Endothelial cell of umbilical vein (primary cell): ENCODE results near the gene CCDC117. TPM values are rescaled to one million over a fixed set of nuclear protein-coding genes. Genes with fewer than 3 reads are reported as not detected.

ENCODE experiments used
- BruUV-seq: library from RNA; stranded (reverse); fragments of 400-500 nt; replicated peaks from 2 replicates; lab custom pipeline; 2021; lab: Mats Ljungman, UMichigan
- CTCF ChIA-PET: fragments of 300-600, 350-600 bp; sonication (Branson Sonifier 250); formaldehyde crosslinking; loops from one replicate; lab custom pipeline; 2021; ENCODE audit warnings: antibody characterized with exemption, inconsistent platforms; lab: Charles Lee
- POLR2A ChIA-PET: fragments of 300-600, 350-600 bp; sonication (Branson Sonifier 250); formaldehyde crosslinking; loops from one replicate; lab custom pipeline; 2021; ENCODE audit warnings: antibody characterized with exemption, inconsistent platforms; lab: Charles Lee
- DNase-seq: peaks from one replicate; pipeline ENCODE4 v3.0.0-alpha.2; 2011; ENCODE audit warnings: low read depth, low spot score
- FAIRE-seq: peaks from 2 replicates; lab custom pipeline; 2011; peaks lifted over from hg19 to GRCh38; lab: Jason Lieb, UNC
- H2AFZ ChIP-seq: 2 replicates; pipeline ENCODE4 v1.6.0; 2012; ENCODE audit warnings: low read depth, low read length, control low read depth, inconsistent platforms
- H3K27ac ChIP-seq: 2 replicates; pipeline ENCODE4 v1.5.1; 2011; ENCODE audit warnings: low read depth, mild to moderate bottlenecking, control low read depth, low read length, moderate library complexity; ENCODE audit not compliant: insufficient read depth
- H3K27me3 ChIP-seq, 2 experiments: 2 replicates each; pipeline versions ENCODE4 v1.6.0 to v1.6.1; 2011; ENCODE audit warnings: low read length in 2 of 2, mixed read lengths in 1 of 2; ENCODE audit not compliant: control insufficient read depth in 2 of 2, insufficient read depth in 2 of 2
- H3K36me3 ChIP-seq, 2 experiments: 2 replicates in 1 of 2; 3 replicates in 1 of 2; pipeline ENCODE4 v1.5.1; 2011; ENCODE audit warnings: low read length in 2 of 2, mild to moderate bottlenecking in 1 of 2, moderate library complexity in 1 of 2; ENCODE audit not compliant: control insufficient read depth in 2 of 2, insufficient read depth in 2 of 2; ENCODE audit errors: extremely low read depth in 1 of 2
- H3K4me1 ChIP-seq: 3 replicates; pipeline ENCODE4 v1.5.1; 2011; ENCODE audit warnings: mild to moderate bottlenecking, low read length; ENCODE audit not compliant: control insufficient read depth, insufficient read depth; ENCODE audit errors: extremely low read depth
- H3K4me2 ChIP-seq: 2 replicates; pipeline ENCODE4 v1.6.1; 2011; ENCODE audit warnings: low read length, control low read depth, mixed read lengths; ENCODE audit not compliant: insufficient read depth
- H3K4me3 ChIP-seq, 3 experiments: fragments of 200-600 bp in 1 of 3; sonication (generic), shearing (Covaris generic) in 1 of 3; replicated peaks in 1 of 3; 2 replicates each; pipeline ENCODE4 v1.5.1; 2011 to 2016; ENCODE audit warnings: control low read depth in 3 of 3, low read length in 3 of 3, mild to moderate bottlenecking in 2 of 3, inconsistent platforms in 1 of 3, low read depth in 1 of 3, moderate library complexity in 1 of 3; ENCODE audit not compliant: insufficient read depth in 1 of 3
- H3K79me2 ChIP-seq: 2 replicates; pipeline ENCODE4 v1.6.0; 2012; ENCODE audit warnings: low read length, inconsistent platforms; ENCODE audit not compliant: control insufficient read depth, insufficient read depth
- H3K9ac ChIP-seq: replicated peaks from 2 replicates; pipeline ENCODE3; 2011; ENCODE audit warnings: low read length, control low read depth; ENCODE audit not compliant: insufficient read depth; ENCODE audit errors: extremely low read depth
- H3K9me1 ChIP-seq: replicated peaks from 3 replicates; pipeline ENCODE4 v1.6.0; 2011; ENCODE audit warnings: mild to moderate bottlenecking, low read length; ENCODE audit not compliant: control insufficient read depth, insufficient read depth; ENCODE audit errors: extremely low read depth
- H3K9me3 ChIP-seq: replicated peaks from 2 replicates; pipeline ENCODE4 v1.5.1; 2012; ENCODE audit warnings: low read length, inconsistent platforms; ENCODE audit not compliant: control insufficient read depth, insufficient read depth
- H4K20me1 ChIP-seq: replicated peaks from 2 replicates; pipeline ENCODE3; 2011; ENCODE audit warnings: mild to moderate bottlenecking, low read length; ENCODE audit not compliant: control insufficient read depth, insufficient read depth; ENCODE audit errors: extremely low read depth
- EZH2 ChIP-seq: IDR thresholded peaks from 2 replicates; pipeline ENCODE4 v1.6.1; 2012; ENCODE audit warnings: borderline replicate concordance, low read depth, mild to moderate bottlenecking, moderate library complexity, low read length, inconsistent platforms; ENCODE audit not compliant: severe bottlenecking
- FOS ChIP-seq: IDR thresholded peaks from 2 replicates; pipeline ENCODE4 v1.6.1; 2011; ENCODE audit warnings: mild to moderate bottlenecking, low read length, moderate library complexity, borderline replicate concordance; ENCODE audit not compliant: insufficient read depth
- GATA2 ChIP-seq: IDR thresholded peaks from 2 replicates; pipeline ENCODE4 v1.7.0; 2011; ENCODE audit warnings: low read depth, mild to moderate bottlenecking, moderate library complexity, mixed read lengths, low read length; ENCODE audit not compliant: insufficient read length, insufficient read depth
- JUN ChIP-seq: IDR thresholded peaks from 2 replicates; pipeline ENCODE4 v1.6.1; 2011; ENCODE audit warnings: borderline replicate concordance, low read depth; ENCODE audit not compliant: insufficient read length, insufficient read depth
- MYC ChIP-seq: IDR thresholded peaks from one replicate; pipeline ENCODE4 v1.6.1; 2011; ENCODE audit warnings: mild to moderate bottlenecking, low read depth, low read length
- POLR2A ChIP-seq: IDR thresholded peaks from 2 replicates; pipeline ENCODE4 v1.6.1; 2012; ENCODE audit warnings: low read depth, mild to moderate bottlenecking, control low read depth, low read length
- POLR2AphosphoS5 ChIP-seq: IDR thresholded peaks from 2 replicates; pipeline ENCODE4 v1.6.1; 2012; ENCODE audit warnings: low read depth, mild to moderate bottlenecking, control low read depth, low read length, moderate library complexity; ENCODE audit not compliant: insufficient read depth
- dilution Hi-C: fragments of 300-500 bp; cut with MboI; formaldehyde crosslinking; loops from one replicate; pipeline ENCODE4 v1.15.0; 2019; ENCODE audit warnings: low sequenced_read_pairs; ENCODE audit not compliant: extremely low pct_ligation_motif_present
- intact Hi-C: fragments of 100-400 bp; cut with micrococcal nuclease; formaldehyde crosslinking; loops from one replicate; pipeline ENCODE4 v1.10.0; 2022
- polyA plus RNA-seq, 4 experiments: library from polyadenylated mRNA; depleted of rRNA in 3 of 4; stranded (reverse) in 3 of 4; unstranded in 1 of 4; fragments of >200 nt; gene quantifications; 2 replicates each; pipeline versions ENCODE4 v1.2.1 to v1.2.3, GENCODE V29; 2011 to 2012; ENCODE audit warnings: missing spikeins in 1 of 4
- total RNA-seq: library from RNA; stranded (reverse); gene quantifications from 2 replicates; pipeline ENCODE4 v1.2.3, GENCODE V29; 2021
- TF ChIP-seq, protein P1 (sequence below): IDR thresholded peaks from 2 replicates; pipeline ENCODE4 v1.6.1; 2011; ENCODE audit not compliant: insufficient read depth, insufficient read length
- TF ChIP-seq, protein P2 (sequence below), 2 donors: IDR thresholded peaks; 1 replicate in 1 of 2; 2 replicates in 1 of 2; pipeline ENCODE4 v1.5.1; 2011; ENCODE audit warnings: low read length in 2 of 2, mild to moderate bottlenecking in 2 of 2, moderate library complexity in 2 of 2, control low read depth in 1 of 2, inconsistent platforms in 1 of 2, low read depth in 1 of 2; ENCODE audit not compliant: insufficient read depth in 1 of 2; ENCODE audit errors: extremely low read depth in 1 of 2

CCDC117 gene
- total and polyA plus RNA-seq, 2 donors (not counting 3 experiments of a cell fraction or from before 2014, with no cell fraction given), result 5.5 to 23.3 TPM

DNA sequence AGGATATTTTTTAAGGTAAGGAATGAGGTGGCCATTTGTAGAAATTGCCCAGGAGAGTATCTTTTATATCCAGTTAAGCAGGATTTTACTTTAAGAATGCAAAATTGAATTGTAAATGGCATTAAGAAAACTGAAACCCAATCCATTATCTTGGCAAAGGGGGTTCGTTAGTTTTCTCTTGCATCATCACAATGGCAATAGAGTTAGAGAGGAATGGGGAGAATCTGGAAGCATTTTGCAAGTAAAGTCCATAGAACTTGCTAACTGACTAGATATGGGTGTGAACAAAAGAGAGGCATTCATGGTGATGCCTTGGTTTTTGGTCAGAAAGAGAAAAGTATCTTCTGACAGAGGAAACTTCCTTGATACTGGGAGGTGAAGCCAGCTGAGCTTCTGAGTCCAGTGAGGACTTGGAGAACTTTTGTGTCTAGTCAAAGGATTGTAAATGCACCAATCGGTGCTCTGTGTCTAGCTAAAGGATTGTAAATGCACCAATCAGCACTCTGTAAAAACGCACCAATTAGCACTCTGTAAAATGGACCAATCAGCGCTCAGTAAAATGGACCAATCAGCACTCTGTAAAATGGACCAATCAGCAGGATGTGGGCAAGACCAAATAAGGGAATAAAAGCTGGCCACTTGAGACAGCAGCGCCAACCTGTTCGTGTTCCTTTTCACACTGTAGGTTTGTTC is 3.6 kb upstream of the CCDC117 start:
- H4K20me1 ChIP-seq, result no peaks in the 10 kb centered on the region
- CTCF ChIA-PET, result interaction anchor here (1.2 kb wide), 1 partner anchor 8 kb away, joined by 4 read pairs; no protein-coding TSS in a partner anchor
- no TSS peak for BruUV-seq
- H3K4me1 ChIP-seq, result peaks cover 4% of the 10 kb centered on the region
- intact Hi-C loops (no loop called here), dilution Hi-C loops (no loop called here)
- no peaks in the 10 kb centered on the region for H3K9me1 ChIP-seq
- DNase-seq (no peak), FAIRE-seq (no peak)
- no peak for TF ChIP-seq JUN
- no peak for TF ChIP-seq GATA2
- TF ChIP-seq MYC, result no peak
- TF ChIP-seq, protein P1, sequence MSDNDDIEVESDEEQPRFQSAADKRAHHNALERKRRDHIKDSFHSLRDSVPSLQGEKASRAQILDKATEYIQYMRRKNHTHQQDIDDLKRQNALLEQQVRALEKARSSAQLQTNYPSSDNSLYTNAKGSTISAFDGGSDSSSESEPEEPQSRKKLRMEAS, result no peak
- no peak for TF ChIP-seq FOS
- TF ChIP-seq, protein P2, sequence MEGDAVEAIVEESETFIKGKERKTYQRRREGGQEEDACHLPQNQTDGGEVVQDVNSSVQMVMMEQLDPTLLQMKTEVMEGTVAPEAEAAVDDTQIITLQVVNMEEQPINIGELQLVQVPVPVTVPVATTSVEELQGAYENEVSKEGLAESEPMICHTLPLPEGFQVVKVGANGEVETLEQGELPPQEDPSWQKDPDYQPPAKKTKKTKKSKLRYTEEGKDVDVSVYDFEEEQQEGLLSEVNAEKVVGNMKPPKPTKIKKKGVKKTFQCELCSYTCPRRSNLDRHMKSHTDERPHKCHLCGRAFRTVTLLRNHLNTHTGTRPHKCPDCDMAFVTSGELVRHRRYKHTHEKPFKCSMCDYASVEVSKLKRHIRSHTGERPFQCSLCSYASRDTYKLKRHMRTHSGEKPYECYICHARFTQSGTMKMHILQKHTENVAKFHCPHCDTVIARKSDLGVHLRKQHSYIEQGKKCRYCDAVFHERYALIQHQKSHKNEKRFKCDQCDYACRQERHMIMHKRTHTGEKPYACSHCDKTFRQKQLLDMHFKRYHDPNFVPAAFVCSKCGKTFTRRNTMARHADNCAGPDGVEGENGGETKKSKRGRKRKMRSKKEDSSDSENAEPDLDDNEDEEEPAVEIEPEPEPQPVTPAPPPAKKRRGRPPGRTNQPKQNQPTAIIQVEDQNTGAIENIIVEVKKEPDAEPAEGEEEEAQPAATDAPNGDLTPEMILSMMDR (IDR thresholded peaks at IDR 0.05; ENCODE audit: extremely low read depth in 1 of 2, insufficient read depth in 1 of 2, low read depth in 1 of 2, low read length in 2 of 2), result no peak
- TF ChIP-seq EZH2, result no peak
- no peak for TF ChIP-seq POLR2AphosphoS5
- no peak for TF ChIP-seq POLR2A
- no peak overlapping the region for H3K4me3 ChIP-seq
- POLR2A ChIA-PET, result no interaction called here
- no peaks in the 10 kb centered on the region for H3K36me3 ChIP-seq
- no peaks in the 10 kb centered on the region for H3K27me3 ChIP-seq
- H3K9me3 ChIP-seq, result no peaks in the 10 kb centered on the region
- H3K79me2 ChIP-seq, result peaks cover 8% of the 10 kb centered on the region
- no peak overlapping the region for H3K9ac ChIP-seq
- H3K27ac ChIP-seq, result no peak overlapping the region
- H2AFZ ChIP-seq, result no peak overlapping the region
- no peak overlapping the region for H3K4me2 ChIP-seq
